Measurements from ENCODE around the gene GLRX3. TPM values are rescaled to one million over a fixed set of nuclear protein-coding genes. Genes with fewer than 3 reads are reported as not detected.
A peak's percentile ranks its signal among the peaks of the same experiment; 100 is the strongest.
"Not testable (repeated sequence)": the region's sequence is repeated elsewhere in the genome, so short reads cannot be mapped to it uniquely, and the experiment has no call there.

GLRX3 gene
- total RNA-seq, 1 experiment from 2014 or later: 79.8 TPM

DNA sequence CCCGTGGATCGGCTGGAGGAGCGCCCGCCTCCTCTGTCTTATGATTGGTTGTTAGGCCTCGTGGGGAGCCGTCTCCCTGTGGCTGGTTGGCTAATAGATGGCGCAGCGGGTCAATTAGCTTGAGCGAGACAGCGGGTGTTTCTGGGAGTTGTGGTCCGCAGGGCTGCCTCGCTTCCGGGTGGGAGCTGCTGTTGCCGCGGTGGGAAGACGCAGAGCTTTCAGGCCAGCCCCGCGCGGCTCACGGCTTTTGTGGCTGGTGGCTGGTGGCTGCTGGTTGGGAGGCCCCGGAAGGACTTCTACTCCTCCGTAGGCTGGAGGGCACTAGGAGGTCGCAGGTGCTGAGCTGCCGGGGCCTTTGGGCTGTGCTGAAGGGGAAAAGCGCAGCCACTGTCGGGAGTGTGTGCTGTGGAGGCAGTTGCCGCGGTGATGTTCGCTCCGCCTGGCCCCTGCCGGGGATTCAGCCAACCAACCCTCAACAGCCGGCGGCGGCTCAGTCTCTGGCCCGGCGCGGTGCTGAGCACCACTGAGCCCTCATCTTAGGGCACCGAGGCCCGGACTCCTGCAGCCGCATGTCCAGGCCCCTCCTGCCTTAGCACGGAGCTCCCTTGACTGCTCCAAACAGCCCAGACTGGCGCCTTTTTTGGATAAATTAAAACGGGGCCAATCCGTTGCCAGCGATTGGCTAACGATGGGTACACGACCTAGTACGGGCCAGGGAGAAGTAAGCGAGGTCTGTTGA is 24.9 kb upstream of the GLRX3 start:
- Mint-ChIP-seq H3K36me3 (ENCODE audit: insufficient read depth, unreplicated experiment) (peaks cover 29% of the 10 kb centered on the region), H3K4me1 (ENCODE audit: low read depth, unreplicated experiment) (peaks cover 10% of the 10 kb centered on the region), H3K27me3 (ENCODE audit: unreplicated experiment) (no peaks in the 10 kb centered on the region), H3K4me3 (ENCODE audit: low read depth, unreplicated experiment) (peak overlapping the region; percentile 95), H3K27ac (ENCODE audit: unreplicated experiment) (peak overlapping the region; percentile 85), H3K9me3 (ENCODE audit: low read depth, unreplicated experiment) (no peaks in the 10 kb centered on the region)
- CTCF ChIA-PET: interaction anchor here (0.7 to 2.4 kb wide), 3 partner anchors 16 to 344 kb away, joined by 5 to 20 read pairs (median 8); partner anchors contain the start of gene GLRX3
- intact Hi-C loops (cut with micrococcal nuclease; ENCODE audit: unreplicated experiment): loop anchor here (1.0 to 10.0 kb wide), 2 partner anchors 27 to 156 kb away; no protein-coding TSS in a partner anchor
- peak; percentile 86 for DNase-seq
- no peak for TF ChIP-seq CTCF (IDR thresholded peaks at IDR 0.05; ENCODE audit: unreplicated experiment)
- BruUV-seq (replicated peaks): TSS peak; percentile 81

DNA sequence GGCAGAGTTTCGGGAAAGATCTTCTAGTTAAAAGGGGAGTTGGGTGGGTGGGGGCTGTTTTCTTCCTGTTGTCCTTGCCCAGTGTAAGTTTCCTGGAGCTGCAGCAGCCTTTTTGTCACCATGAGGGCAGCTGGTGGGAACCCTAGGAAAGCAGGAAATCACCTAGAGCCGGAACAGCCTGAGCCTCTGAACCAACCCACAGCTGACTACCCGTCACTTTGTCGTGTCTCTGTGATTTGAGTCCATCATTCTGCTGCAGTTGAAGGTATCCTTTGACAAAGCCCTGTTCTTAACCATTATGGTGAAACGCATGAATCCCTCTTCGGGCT is 24.4 kb upstream of the GLRX3 start:
- Mint-ChIP-seq H3K4me1 (ENCODE audit: low read depth, unreplicated experiment) (peaks cover 10% of the 10 kb centered on the region), H3K36me3 (ENCODE audit: insufficient read depth, unreplicated experiment) (peaks cover 29% of the 10 kb centered on the region), H3K4me3 (ENCODE audit: low read depth, unreplicated experiment) (peak overlapping the region; percentile 95), H3K27ac (ENCODE audit: unreplicated experiment) (no peak overlapping the region), H3K9me3 (ENCODE audit: low read depth, unreplicated experiment) (no peaks in the 10 kb centered on the region), H3K27me3 (ENCODE audit: unreplicated experiment) (no peaks in the 10 kb centered on the region)
- no peak for TF ChIP-seq CTCF (IDR thresholded peaks at IDR 0.05; ENCODE audit: unreplicated experiment)
- intact Hi-C loops (cut with micrococcal nuclease; ENCODE audit: unreplicated experiment): loop anchor here (1.0 to 10.0 kb wide), 2 partner anchors 26 to 157 kb away; no protein-coding TSS in a partner anchor
- CTCF ChIA-PET: interaction anchor here (0.7 to 1.2 kb wide), 2 partner anchors 16 to 344 kb away, joined by 5 to 8 read pairs; no protein-coding TSS in a partner anchor
- BruUV-seq (replicated peaks): no TSS peak
- DNase-seq: no peak

DNA sequence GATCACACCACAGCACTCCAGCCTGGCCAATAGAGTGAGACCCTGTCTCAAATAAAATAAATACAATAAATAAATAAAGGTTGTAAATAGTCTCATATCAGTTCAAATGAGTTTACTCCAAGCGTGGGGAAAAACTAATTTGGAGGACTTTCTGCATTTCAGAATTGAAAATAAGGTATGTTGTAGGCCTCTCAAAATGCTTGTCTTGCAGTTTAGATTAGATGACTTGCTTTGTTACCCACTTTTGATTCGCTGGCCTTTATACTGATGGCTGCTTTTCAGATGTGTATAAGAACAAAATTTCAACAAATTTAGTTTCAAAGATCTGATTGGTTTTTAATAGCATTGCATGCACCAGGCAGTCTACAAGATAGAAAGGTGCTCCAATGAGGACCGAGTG is 23.4 kb upstream of the GLRX3 start:
- intact Hi-C loops (cut with micrococcal nuclease; ENCODE audit: unreplicated experiment): loop anchor here (10.0 kb wide), 1 partner anchor 158 kb away; no protein-coding TSS in a partner anchor
- no peak overlapping the region for H3K4me3 Mint-ChIP-seq (ENCODE audit: low read depth, unreplicated experiment)
- no peak for TF ChIP-seq CTCF (IDR thresholded peaks at IDR 0.05; ENCODE audit: unreplicated experiment)
- CTCF ChIA-PET: no interaction called here
- no TSS peak for BruUV-seq (replicated peaks)
- H3K36me3 Mint-ChIP-seq (ENCODE audit: insufficient read depth, unreplicated experiment): peaks cover 29% of the 10 kb centered on the region
- no peak overlapping the region for H3K27ac Mint-ChIP-seq (ENCODE audit: unreplicated experiment)
- peaks cover 10% of the 10 kb centered on the region for H3K4me1 Mint-ChIP-seq (ENCODE audit: low read depth, unreplicated experiment)
- no peaks in the 10 kb centered on the region for H3K9me3 Mint-ChIP-seq (ENCODE audit: low read depth, unreplicated experiment)
- H3K27me3 Mint-ChIP-seq (ENCODE audit: unreplicated experiment): no peaks in the 10 kb centered on the region
- DNase-seq: no peak

DNA sequence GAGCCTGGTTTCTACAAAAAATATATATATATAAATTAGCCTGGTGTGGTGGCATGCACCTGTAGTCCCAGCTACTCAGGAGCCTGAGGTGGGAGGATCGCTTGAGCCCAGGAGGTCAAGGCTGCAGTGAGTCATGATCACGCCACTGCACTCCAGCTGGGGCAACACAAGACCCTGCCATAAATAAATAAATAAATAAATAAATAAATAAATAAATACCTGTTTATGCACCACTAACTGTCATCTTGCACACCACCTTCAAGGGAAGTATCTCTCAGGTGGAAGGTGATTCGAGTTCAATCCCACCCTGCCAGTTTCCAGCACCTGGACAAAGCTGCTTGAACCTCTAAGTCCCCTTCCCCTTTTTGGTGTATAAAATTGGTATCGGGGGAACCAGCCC is 19.2 kb upstream of the GLRX3 start:
- intact Hi-C loops (cut with micrococcal nuclease; ENCODE audit: unreplicated experiment): loop anchor here (10.0 kb wide), 1 partner anchor 162 kb away; no protein-coding TSS in a partner anchor
- DNase-seq; BruUV-seq (replicated peaks); H3K27ac Mint-ChIP-seq (ENCODE audit: unreplicated experiment); CTCF ChIA-PET; H3K9me3 Mint-ChIP-seq (ENCODE audit: low read depth, unreplicated experiment); H3K27me3 Mint-ChIP-seq (ENCODE audit: unreplicated experiment); H3K4me3 Mint-ChIP-seq (ENCODE audit: low read depth, unreplicated experiment); H3K4me1 Mint-ChIP-seq (ENCODE audit: low read depth, unreplicated experiment); H3K36me3 Mint-ChIP-seq (ENCODE audit: insufficient read depth, unreplicated experiment): not testable (repeated sequence)

DNA sequence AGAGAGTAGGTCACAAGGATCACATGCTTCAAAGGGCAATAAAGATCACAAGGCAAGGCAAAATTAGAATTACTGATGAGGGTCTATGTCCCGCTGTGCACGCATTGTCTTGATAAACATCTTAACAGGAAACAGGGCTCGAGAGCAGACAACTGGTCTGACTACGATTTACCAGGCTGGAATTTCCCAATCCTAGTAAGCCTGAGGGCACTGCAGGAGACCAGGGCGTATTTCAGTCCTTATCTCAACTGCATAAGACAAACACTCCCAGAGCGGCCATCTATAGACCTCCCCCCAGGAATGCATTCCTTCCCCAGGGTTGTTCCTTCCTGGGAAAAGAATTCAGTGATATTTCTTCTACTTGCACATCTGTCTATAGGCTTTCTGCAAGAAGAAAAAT is 18.7 kb upstream of the GLRX3 start:
- intact Hi-C loops (cut with micrococcal nuclease; ENCODE audit: unreplicated experiment): loop anchor here (10.0 kb wide), 1 partner anchor 163 kb away; no protein-coding TSS in a partner anchor
- H3K4me3 Mint-ChIP-seq (ENCODE audit: low read depth, unreplicated experiment); H3K27me3 Mint-ChIP-seq (ENCODE audit: unreplicated experiment); H3K9me3 Mint-ChIP-seq (ENCODE audit: low read depth, unreplicated experiment); BruUV-seq (replicated peaks); H3K36me3 Mint-ChIP-seq (ENCODE audit: insufficient read depth, unreplicated experiment); DNase-seq; H3K4me1 Mint-ChIP-seq (ENCODE audit: low read depth, unreplicated experiment); H3K27ac Mint-ChIP-seq (ENCODE audit: unreplicated experiment); CTCF ChIA-PET: not testable (repeated sequence)

Measured in Calu3 (cell line).